Mesendoderm (in vitro differentiated cells): ENCODE data around the gene EZH2.

Experiments
- DNase-seq: peaks from one replicate; pipeline ENCODE4 v3.0.0; 2013
- H2AK5ac ChIP-seq: 2 replicates; pipeline ENCODE4 v1.6.1; 2013; ENCODE audit warnings: low read length, inconsistent platforms
- H2BK120ac ChIP-seq: 2 replicates; pipeline ENCODE4 v1.6.1; 2013; ENCODE audit warnings: low read depth, mild to moderate bottlenecking, low read length, moderate library complexity, mixed read lengths
- H2BK15ac ChIP-seq: replicated peaks from 2 replicates; pipeline ENCODE4 v1.6.1; 2013; ENCODE audit warnings: low read depth, mild to moderate bottlenecking, moderate library complexity
- H2BK5ac ChIP-seq: 2 replicates; pipeline ENCODE4 v1.6.1; 2013; ENCODE audit warnings: low read length, inconsistent platforms
- H3K18ac ChIP-seq: 2 replicates; pipeline ENCODE4 v1.6.1; 2013; ENCODE audit warnings: mild to moderate bottlenecking, low read length, mixed read lengths
- H3K23ac ChIP-seq: one replicate; pipeline ENCODE4 v1.6.1; 2013; ENCODE audit warnings: low read length
- H3K27ac ChIP-seq: 2 replicates; pipeline ENCODE4 v1.5.1; 2013; ENCODE audit warnings: low read depth, mild to moderate bottlenecking, inconsistent platforms, low read length, moderate library complexity
- H3K27me3 ChIP-seq: 2 replicates; pipeline ENCODE4 v1.6.1; 2013; ENCODE audit warnings: low read length, control low read depth, mild to moderate bottlenecking, inconsistent platforms; ENCODE audit not compliant: insufficient read depth, poor library complexity
- H3K36me3 ChIP-seq: 2 replicates; pipeline ENCODE4 v1.6.1; 2013; ENCODE audit warnings: low read length, inconsistent platforms; ENCODE audit not compliant: control insufficient read depth, insufficient read depth
- H3K4ac ChIP-seq: one replicate; pipeline ENCODE4 v1.6.1; 2013; ENCODE audit warnings: low read depth, mild to moderate bottlenecking, low read length, moderate library complexity
- H3K4me1 ChIP-seq: 2 replicates; pipeline ENCODE4 v1.6.1; 2013; ENCODE audit warnings: low read depth, low read length, inconsistent platforms; ENCODE audit not compliant: control insufficient read depth
- H3K4me2 ChIP-seq: 2 replicates; pipeline ENCODE4 v1.6.1; 2013; ENCODE audit warnings: low read length
- H3K4me3 ChIP-seq: 2 replicates; pipeline ENCODE4 v1.5.1; 2013; ENCODE audit warnings: mild to moderate bottlenecking, low read length
- H3K56ac ChIP-seq: one replicate; pipeline ENCODE4 v1.6.1; 2013; ENCODE audit warnings: low read length
- H3K79me1 ChIP-seq: 2 replicates; pipeline ENCODE4 v1.6.1; 2013; ENCODE audit warnings: low read length, inconsistent platforms
- H3K79me2 ChIP-seq: 2 replicates; pipeline ENCODE4 v1.6.1; 2013; ENCODE audit warnings: mild to moderate bottlenecking, low read length; ENCODE audit not compliant: control insufficient read depth, insufficient read depth
- H3K9ac ChIP-seq: 2 replicates; pipeline ENCODE4 v1.6.1; 2013; ENCODE audit warnings: low read length, inconsistent platforms
- H4K5ac ChIP-seq: one replicate; pipeline ENCODE4 v1.6.1; 2013; ENCODE audit warnings: low read length
- H4K8ac ChIP-seq: one replicate; pipeline ENCODE4 v1.6.1; 2013; ENCODE audit warnings: low read depth, mild to moderate bottlenecking, control low read depth, low read length, moderate library complexity
- WGBS: extraction: QIAGEN DNeasy Blood & Tissue Kit; methylation state at CpG from one replicate; pipeline ENCODE4 v1.1.7; 2013; ENCODE audit warnings: low lambda C conversion rate, missing lambda C conversion rate; ENCODE audit not compliant: insufficient coverage; ENCODE audit errors: extremely low coverage; 5-methylcytosine and 5-hydroxymethylcytosine counted together

EZH2 gene

GRCh38 chr7:148819697-148820360 lies 64.3 kb downstream of the EZH2 start:
- no peak overlapping the region for H3K23ac ChIP-seq
- no peak overlapping the region for H3K4me2 ChIP-seq
- H3K36me3 ChIP-seq, result peaks cover 1% of the 10 kb centered on the region
- no peak overlapping the region for H4K8ac ChIP-seq
- no peak overlapping the region for H2BK120ac ChIP-seq
- H2BK15ac ChIP-seq, result no peak overlapping the region
- H3K56ac ChIP-seq, result no peak overlapping the region
- no peaks in the 10 kb centered on the region for H3K79me1 ChIP-seq
- DNase-seq, result no peak
- WGBS, result no CpG with 5 or more reads among the region's 6 CpGs
- H3K9ac ChIP-seq, result no peak overlapping the region
- no peaks in the 10 kb centered on the region for H3K27me3 ChIP-seq
- H3K27ac ChIP-seq, result no peak overlapping the region
- no peak overlapping the region for H4K5ac ChIP-seq
- H3K4me1 ChIP-seq, result no peaks in the 10 kb centered on the region
- no peak overlapping the region for H3K18ac ChIP-seq
- H3K4me3 ChIP-seq, result no peak overlapping the region
- no peak overlapping the region for H2AK5ac ChIP-seq
- H3K79me2 ChIP-seq, result no peaks in the 10 kb centered on the region
- H3K4ac ChIP-seq, result no peak overlapping the region
- H2BK5ac ChIP-seq, result no peak overlapping the region

GRCh38 chr7:148815612-148816011 lies 68.5 kb downstream of the EZH2 start:
- Histone ChIP-seq H3K4me2 (no peak overlapping the region), H3K36me3 (peaks cover 1% of the 10 kb centered on the region)

GRCh38 chr7:148814922-148815559 lies 69.0 kb downstream of the EZH2 start:
- Histone ChIP-seq H3K18ac (no peak overlapping the region), H3K9ac (no peak overlapping the region), H3K27me3 (no peaks in the 10 kb centered on the region), H3K27ac (no peak overlapping the region), H3K4me2 (no peak overlapping the region), H3K23ac (no peak overlapping the region), H3K79me2 (no peaks in the 10 kb centered on the region), H2BK15ac (no peak overlapping the region), H2AK5ac (no peak overlapping the region), H3K4me1 (no peaks in the 10 kb centered on the region), H3K56ac (no peak overlapping the region), H2BK5ac (no peak overlapping the region), H3K36me3 (peaks cover 1% of the 10 kb centered on the region), H3K4me3 (no peak overlapping the region), H4K8ac (no peak overlapping the region), H4K5ac (no peak overlapping the region), H3K4ac (no peak overlapping the region), H2BK120ac (no peak overlapping the region), H3K79me1 (no peaks in the 10 kb centered on the region)
- no CpG with 5 or more reads among the region's 10 CpGs for WGBS
- no peak for DNase-seq

More at GRCh38 chr7:148815612-148816011, 68.5 kb downstream of the EZH2 start:
- no peak overlapping the region for H4K5ac ChIP-seq
- no peak overlapping the region for H2AK5ac ChIP-seq
- H2BK120ac ChIP-seq, result no peak overlapping the region
- no peak overlapping the region for H2BK5ac ChIP-seq
- H3K27me3 ChIP-seq, result no peaks in the 10 kb centered on the region
- H3K4me1 ChIP-seq, result no peaks in the 10 kb centered on the region
- no peak overlapping the region for H3K56ac ChIP-seq
- no peak overlapping the region for H2BK15ac ChIP-seq
- no peak overlapping the region for H3K27ac ChIP-seq
- no peaks in the 10 kb centered on the region for H3K79me2 ChIP-seq
- no peaks in the 10 kb centered on the region for H3K79me1 ChIP-seq
- no CpG with 5 or more reads among the region's 3 CpGs for WGBS
- no peak overlapping the region for H3K4me3 ChIP-seq
- no peak for DNase-seq
- H3K18ac ChIP-seq, result no peak overlapping the region
- no peak overlapping the region for H3K4ac ChIP-seq
- H3K9ac ChIP-seq, result no peak overlapping the region
- no peak overlapping the region for H4K8ac ChIP-seq
- no peak overlapping the region for H3K23ac ChIP-seq

GRCh38 chr7:148813890-148814289 lies 70.2 kb downstream of the EZH2 start:
- H3K27ac ChIP-seq, result no peak overlapping the region
- H2BK15ac ChIP-seq, result no peak overlapping the region
- no peak overlapping the region for H3K4me2 ChIP-seq
- no peaks in the 10 kb centered on the region for H3K79me1 ChIP-seq
- no peak overlapping the region for H4K8ac ChIP-seq
- H2BK120ac ChIP-seq, result no peak overlapping the region
- no peaks in the 10 kb centered on the region for H3K79me2 ChIP-seq
- H2BK5ac ChIP-seq, result no peak overlapping the region
- no peak overlapping the region for H3K18ac ChIP-seq
- no peak overlapping the region for H3K4me3 ChIP-seq
- WGBS, result no CpG with 5 or more reads among the region's 9 CpGs
- no peaks in the 10 kb centered on the region for H3K27me3 ChIP-seq
- H3K56ac ChIP-seq, result no peak overlapping the region
- peaks cover 1% of the 10 kb centered on the region for H3K36me3 ChIP-seq
- no peak for DNase-seq
- no peak overlapping the region for H3K9ac ChIP-seq
- H2AK5ac ChIP-seq, result no peak overlapping the region
- no peak overlapping the region for H3K23ac ChIP-seq
- H4K5ac ChIP-seq, result no peak overlapping the region
- no peak overlapping the region for H3K4ac ChIP-seq
- H3K4me1 ChIP-seq, result no peaks in the 10 kb centered on the region

- Histone ChIP-seq H3K18ac (no peak overlapping the region), H3K4me3 (no peak overlapping the region), H3K27ac (no peak overlapping the region), H2BK120ac (no peak overlapping the region), H3K4ac (no peak overlapping the region), H4K8ac (no peak overlapping the region), H3K4me2 (no peak overlapping the region), H3K56ac (no peak overlapping the region), H3K23ac (no peak overlapping the region), H2BK15ac (no peak overlapping the region), H2BK5ac (no peak overlapping the region), H3K36me3 (peaks cover 3% of the 10 kb centered on the region), H3K4me1 (no peaks in the 10 kb centered on the region), H3K79me1 (no peaks in the 10 kb centered on the region), H4K5ac (no peak overlapping the region), H3K27me3 (no peaks in the 10 kb centered on the region), H3K9ac (no peak overlapping the region), H3K79me2 (no peaks in the 10 kb centered on the region), H2AK5ac (no peak overlapping the region)
- no CpG with 5 or more reads among the region's 4 CpGs for WGBS
- DNase-seq, result no peak
Observed at GRCh38 chr7:148811892-148812291, 72.2 kb downstream of the EZH2 start.
